Measurements from ENCODE around the gene TNS2. TPM values are rescaled to one million over a fixed set of nuclear protein-coding genes. Genes with fewer than 3 reads are reported as not detected.

Gene TNS2
- total RNA-seq, 1 donor, result 3.2 TPM

DNA sequence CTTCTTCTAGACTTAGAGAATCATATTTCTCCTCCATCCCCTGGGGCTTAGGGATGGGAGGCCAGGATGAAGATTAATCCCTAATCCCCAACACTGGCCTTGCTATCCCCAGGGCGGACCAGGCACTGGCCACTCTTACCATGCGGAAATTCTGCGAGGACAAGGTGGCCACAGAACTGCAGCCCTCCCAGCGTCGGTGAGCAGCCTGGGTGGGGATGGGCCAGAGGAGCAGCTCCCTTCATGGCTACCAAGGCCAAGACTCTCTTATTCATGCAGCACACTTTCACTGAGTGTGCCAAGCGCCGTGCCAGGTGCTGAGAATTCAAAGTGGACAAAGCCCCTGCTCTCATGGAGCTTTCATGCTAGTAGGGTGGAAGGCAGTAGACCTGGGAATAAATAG is 7.0 kb downstream of the TNS2 start:
- no peak for DNase-seq (ENCODE audit: low read depth in 2 of 3, low spot score in 2 of 3)

DNA sequence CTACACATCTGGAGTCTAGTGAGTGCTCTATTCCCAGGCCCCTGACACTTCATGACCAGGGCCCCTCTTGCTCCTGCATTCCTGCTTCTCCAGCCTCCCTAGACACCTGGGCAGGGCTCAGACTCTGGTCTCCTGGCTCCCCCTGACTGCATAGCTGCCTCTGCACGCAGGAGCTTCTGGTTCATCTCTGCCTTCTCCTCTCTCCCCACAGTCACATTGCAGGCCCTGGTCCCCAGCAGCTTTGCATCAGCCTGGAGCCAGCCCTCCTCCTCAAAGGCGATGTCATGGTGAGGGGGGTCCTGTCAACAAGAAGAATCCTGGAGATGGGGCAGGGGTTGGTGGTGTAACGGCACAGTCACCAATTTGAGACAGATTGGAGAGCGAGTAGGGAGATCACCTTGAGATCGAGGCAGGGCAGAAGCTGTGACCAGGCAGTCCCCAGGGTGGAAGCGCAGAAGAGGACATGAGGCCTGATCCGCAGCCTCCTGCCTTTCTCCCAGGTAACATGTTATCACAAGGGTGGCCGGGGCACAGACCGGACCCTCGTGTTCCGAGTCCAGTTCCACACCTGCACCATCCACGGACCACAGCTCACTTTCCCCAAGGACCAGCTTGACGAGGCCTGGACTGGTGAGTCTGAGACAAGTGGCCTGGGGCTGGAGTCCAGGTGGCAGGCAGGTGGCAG is 8.1 kb downstream of the TNS2 start:
- no peak for DNase-seq (ENCODE audit: low read depth in 2 of 3, low spot score in 2 of 3)

DNA sequence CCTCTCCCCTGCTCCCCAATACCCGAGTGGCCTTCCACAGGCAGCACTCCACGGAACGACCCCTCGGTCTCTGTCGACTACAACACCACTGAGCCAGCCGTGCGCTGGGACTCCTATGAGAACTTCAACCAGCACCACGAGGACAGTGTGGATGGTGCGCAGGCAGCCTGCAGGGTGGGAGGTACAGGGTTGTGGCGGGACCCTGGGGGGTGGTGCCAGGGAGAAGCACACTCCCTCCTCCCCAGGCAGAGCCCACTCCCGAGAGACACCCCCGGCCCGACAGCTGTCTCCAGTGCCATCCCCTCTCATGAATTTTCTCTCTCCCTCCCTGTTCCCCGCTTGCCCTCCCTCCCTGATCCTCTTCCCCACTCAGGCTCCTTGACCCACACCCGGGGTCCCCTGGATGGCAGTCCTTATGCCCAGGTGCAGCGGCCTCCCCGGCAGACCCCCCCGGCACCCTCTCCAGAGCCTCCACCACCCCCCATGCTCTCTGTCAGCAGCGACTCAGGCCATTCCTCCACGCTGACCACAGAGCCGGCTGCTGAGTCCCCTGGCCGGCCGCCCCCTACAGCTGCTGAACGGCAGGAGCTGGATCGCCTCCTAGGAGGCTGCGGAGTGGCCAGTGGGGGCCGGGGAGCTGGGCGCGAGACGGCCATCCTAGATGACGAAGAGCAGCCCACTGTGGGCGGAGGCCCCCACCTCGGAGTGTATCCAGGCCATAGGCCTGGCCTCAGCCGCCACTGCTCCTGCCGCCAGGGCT is 9.0 kb downstream of the TNS2 start:
- no peak for DNase-seq (ENCODE audit: low read depth in 2 of 3, low spot score in 2 of 3)

DNA sequence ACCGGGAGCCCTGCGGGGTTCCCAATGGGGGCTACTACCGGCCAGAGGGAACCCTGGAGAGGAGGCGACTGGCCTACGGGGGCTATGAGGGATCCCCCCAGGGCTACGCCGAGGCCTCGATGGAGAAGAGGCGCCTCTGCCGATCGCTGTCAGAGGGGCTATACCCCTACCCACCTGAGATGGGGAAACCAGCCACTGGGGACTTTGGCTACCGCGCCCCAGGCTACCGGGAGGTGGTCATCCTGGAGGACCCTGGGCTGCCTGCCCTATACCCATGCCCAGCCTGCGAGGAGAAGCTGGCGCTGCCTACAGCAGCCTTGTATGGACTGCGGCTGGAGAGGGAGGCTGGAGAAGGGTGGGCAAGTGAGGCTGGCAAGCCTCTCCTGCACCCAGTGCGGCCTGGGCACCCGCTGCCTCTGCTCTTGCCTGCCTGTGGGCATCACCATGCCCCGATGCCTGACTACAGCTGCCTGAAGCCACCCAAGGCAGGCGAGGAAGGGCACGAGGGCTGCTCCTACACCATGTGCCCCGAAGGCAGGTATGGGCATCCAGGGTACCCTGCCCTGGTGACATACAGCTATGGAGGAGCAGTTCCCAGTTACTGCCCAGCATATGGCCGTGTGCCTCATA is 9.7 kb downstream of the TNS2 start:
- DNase-seq (ENCODE audit: low read depth in 2 of 3, low spot score in 2 of 3), result no peak

DNA sequence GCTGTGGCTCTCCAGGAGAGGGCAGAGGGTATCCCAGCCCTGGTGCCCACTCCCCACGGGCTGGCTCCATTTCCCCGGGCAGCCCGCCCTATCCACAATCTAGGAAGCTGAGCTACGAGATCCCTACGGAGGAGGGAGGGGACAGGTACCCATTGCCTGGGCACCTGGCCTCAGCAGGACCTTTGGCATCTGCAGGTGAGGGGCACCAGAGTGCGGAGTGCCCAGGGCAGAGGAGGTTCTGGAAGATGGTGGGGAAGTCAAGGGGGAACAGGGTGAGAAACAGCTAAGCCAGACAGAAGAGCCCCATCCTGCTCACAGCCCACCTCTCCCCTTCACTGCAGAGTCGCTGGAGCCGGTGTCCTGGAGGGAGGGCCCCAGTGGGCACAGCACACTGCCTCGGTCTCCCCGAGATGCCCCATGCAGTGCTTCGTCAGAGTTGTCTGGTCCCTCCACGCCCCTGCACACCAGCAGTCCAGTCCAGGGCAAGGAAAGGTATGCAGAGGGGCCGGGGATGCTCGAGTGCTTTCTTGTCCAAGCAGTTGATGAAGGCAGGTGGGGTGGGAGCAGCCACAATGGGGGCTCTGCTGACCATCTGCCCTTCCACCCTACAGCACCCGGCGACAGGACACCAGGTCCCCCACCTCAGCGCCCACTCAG is 10.3 kb downstream of the TNS2 start:
- no peak for DNase-seq (ENCODE audit: low read depth in 2 of 3, low spot score in 2 of 3)

DNA sequence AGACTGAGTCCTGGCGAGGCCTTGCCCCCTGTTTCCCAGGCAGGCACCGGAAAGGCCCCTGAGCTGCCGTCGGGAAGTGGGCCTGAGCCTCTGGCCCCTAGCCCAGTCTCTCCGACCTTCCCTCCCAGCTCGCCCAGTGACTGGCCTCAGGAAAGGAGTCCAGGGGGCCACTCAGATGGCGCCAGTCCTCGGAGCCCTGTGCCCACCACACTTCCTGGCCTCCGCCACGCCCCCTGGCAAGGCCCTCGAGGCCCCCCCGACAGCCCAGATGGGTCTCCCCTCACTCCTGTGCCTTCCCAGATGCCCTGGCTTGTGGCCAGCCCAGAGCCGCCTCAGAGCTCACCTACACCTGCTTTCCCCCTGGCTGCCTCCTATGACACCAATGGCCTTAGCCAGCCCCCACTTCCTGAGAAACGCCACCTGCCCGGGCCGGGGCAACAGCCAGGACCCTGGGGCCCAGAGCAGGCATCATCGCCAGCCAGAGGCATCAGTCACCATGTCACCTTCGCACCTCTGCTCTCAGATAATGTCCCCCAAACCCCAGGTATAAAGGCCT is 10.9 kb downstream of the TNS2 start:
- DNase-seq (ENCODE audit: low read depth in 2 of 3, low spot score in 2 of 3), result no peak

DNA sequence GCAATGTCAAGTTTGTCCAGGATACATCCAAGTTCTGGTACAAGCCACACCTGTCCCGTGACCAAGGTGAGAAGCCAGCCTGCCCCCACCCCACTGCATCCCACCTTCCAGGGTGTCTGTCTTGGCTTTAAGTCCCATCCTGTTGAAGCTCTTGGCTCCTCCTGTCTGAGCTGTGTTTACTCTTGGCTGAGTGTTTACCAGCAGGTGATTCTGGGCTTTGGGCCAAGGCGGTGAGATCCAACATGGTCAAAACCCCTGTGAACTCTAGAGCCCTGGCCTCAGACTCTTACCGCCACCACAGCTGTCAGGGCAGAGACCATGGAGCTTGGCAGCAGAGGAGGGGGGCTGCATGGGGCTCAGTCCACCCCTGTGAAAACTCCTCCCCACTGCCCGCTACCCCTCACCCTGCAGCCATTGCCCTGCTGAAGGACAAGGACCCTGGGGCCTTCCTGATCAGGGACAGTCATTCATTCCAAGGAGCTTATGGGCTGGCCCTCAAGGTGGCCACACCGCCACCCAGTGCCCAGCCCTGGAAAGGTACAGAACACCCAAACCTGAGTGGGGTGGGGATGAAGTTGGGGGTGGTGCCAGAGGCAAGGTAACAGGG is 11.6 kb downstream of the TNS2 start:
- no peak for DNase-seq (ENCODE audit: low read depth in 2 of 3, low spot score in 2 of 3)

DNA sequence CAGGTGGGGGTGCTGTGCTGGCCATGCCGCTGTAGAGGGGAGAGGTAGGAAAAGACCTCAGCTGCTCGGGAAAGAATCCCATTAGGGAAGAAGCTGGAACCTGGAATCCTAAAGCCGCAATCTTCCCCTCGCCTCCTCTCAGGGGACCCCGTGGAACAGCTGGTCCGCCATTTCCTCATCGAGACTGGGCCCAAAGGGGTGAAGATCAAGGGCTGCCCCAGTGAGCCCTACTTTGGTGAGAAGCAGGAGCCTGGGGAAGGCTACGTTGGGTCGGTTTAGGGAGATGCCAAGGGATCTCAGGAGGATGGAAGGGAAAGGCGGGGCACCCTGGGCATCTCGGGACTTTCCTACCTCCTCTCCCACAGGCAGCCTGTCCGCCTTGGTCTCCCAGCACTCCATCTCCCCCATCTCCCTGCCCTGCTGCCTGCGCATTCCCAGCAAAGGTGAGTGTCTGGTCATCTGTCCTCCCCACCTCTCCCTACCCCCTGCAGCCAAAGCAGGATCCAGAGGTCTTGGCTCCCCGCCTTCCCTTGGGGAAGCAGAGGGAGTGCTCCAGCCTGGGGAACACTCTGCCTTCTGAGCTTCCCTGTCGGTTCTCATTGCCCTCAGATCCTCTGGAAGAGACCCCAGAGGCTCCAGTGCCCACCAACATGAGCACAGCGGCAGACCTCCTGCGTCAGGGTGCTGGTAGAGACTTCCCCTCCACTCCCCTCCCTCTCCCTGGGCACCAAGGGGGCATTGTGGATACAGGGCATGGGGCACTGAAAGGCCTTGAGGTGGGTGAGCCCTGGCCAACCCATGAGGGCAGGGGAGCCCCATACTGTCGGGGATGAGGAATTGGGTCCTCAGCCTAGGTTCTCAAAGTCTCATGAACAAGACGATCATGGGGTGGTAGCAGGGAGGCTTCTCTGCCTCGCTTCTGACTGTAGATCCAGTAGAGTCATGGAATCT is 12.4 kb downstream of the TNS2 start:
- no peak for DNase-seq (ENCODE audit: low read depth in 2 of 3, low spot score in 2 of 3)

DNA sequence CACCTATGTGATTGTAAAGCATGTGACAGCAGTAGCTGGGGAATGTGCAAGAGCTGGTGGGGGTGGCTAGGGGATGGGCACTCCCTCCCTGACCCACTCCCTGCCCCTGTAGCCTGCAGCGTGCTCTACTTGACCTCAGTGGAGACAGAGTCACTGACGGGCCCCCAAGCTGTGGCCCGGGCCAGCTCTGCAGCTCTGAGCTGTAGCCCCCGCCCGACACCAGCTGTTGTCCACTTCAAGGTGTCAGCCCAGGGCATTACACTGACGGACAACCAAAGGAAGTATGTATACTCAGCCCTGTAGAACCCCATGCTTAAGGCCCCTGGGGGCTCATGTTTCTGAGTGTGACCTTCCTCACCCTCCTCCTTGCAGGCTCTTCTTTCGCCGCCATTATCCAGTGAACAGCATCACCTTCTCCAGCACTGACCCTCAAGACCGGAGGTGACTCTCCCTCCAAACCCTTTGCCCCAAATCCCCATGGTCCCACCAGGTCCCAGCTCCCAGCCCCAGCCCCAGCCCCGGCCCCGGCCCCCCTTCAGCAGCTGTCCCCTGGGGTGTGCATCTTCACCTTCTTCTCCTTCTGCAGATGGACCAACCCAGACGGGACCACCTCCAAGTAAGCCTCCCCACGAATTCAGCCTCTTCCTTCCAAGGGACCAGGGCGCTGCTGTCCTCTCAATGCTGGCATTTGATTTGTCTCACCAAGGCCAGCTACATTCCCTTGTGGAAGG is 13.3 kb downstream of the TNS2 start:
- DNase-seq (ENCODE audit: low read depth in 2 of 3, low spot score in 2 of 3), result no peak

DNA sequence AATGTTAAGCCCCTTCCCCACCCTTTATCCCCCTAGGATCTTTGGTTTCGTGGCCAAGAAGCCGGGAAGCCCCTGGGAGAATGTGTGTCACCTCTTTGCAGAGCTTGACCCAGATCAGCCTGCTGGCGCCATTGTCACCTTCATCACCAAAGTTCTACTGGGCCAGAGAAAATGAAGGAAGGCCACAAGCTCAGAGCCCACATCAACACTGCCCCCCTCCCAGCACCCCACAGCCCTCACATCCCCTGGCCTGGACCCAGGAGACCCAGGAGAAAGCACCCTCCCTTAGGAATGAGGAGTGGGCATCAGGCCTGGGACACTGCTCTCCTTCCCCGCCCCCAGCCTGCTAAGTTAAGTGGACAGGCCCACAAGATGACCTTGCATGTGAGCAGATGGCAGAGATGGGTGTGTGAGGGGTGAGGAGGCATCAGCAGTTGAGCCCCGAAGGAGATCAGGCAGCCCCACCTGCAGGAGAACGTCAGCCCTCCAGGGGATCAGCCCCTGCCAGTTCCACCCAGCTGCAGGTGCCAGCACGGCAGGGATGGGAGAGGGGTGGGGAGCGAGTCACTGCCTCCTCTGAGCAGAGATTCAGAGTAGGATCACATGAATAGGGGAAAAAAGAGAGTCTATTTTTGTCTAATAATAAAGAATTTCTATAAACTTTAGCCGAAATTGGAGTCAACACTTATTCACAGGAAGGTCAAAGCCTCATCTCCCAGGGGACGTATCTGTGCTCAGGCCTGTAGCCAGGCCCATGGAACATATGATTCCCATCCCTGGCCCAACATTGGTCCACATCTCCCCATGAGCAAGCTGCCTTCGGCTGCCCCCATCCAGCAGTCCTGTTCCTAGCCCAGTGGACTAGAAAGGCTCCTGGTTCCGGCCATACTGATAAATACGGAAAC is 14.1 kb downstream of the TNS2 start:
- no peak for DNase-seq (ENCODE audit: low read depth in 2 of 3, low spot score in 2 of 3)

DNA sequence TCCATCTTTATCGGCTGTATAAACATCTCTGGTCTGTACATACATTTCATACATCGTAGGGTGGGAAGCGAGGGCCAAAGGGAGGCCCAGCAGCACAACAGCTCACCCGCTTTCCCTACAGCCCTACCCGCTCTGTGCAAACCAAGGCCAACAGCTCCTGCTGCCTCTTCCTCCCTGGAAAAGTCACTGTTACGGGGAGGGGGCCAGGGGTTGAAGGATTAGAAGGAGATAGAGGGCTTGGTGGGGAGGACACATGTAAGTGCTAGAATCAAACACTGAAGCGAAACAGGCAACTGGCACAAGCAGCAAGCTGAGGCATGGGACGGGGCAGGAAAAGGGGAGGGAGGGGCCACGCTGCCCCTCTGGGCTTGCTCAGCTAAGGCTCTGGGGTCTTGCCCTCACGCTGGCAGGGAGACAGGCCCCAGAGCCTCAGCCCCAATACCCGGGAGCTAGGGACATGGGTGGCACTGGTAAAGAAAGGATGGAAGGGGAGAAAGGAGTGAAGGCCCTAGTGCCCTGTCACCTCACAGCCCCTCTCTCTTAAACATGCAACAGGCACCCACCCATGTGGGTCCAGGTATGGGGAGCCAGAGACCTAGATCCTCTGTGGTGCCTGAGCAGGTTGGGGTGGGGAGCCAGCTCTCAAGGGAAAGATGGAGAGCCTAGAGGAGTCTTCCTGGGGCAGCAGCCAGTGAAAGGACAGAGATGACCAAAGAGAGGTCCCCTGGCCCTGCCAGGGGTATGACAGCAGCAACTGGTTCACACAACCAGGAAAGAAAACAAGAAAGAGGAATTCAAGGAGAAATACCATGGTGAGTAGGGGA is 15.0 kb downstream of the TNS2 start:
- no peak for DNase-seq (ENCODE audit: low read depth in 2 of 3, low spot score in 2 of 3)

DNA sequence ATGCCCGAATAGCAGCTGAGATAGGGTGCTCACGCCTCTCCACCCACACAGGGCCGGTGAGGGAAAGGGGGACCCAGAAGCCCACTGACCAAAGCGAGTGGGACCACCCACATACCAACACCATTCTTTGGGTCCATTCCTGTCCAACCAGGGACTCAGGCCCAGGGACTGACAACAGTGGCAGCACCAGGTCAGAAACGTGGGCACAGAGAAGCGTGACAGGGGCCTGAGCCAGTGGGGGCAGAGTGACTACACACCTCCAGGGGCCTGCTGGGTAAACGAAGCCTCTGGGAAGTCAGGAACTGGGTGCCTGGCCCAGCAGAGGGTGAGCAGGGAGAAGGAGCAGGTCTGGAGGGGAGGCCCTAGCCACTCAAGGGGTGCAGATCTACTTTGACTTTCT is 15.6 kb downstream of the TNS2 start:
- no peak for DNase-seq (ENCODE audit: low read depth in 2 of 3, low spot score in 2 of 3)

DNA sequence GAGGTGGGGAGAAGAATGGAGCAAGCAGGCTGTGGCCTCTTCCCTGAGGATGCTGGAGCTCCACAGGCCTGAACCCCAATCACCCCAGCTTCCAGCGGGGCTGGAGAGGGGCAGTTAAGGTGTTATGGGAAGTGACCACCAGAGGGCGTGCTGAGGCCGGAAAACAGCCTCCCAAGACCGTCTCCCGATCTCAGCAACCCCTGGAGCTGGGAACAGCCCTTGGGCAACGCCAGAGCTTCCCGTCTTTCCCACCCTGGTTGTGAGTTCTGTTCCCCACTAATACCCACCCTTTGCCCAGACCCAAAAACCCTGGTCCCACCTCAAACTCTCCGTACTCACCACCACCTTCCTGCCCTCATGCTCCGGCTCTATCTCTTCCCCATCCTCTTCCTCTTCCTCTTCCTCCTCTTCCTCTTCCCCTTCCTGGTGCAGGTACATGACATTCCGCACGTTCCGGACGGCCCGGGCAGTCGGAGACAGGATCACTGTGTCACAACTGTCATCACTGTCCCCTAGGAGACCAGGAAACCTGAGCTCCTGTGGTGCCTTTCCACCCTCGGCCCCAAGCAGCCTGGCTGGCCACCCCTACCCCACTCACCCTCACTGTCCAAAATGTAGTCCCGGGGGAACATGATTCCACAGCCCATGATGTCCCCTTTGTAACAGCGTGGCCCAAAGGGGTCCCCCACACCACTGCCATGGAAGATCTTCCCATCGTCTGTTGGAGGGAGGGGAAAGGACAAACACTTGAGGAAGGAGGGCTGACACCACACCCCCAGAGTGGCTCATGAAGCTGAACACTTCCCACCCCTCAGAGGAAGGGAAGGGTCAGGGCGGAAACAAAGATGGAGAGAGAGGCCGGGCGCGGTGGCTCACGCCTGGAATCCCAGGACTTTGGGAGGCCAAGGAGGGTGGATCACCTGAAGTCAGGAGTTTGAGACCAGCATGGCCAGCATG is 16.4 kb downstream of the TNS2 start:
- DNase-seq (ENCODE audit: low read depth in 2 of 3, low spot score in 2 of 3), result peak; percentile 45 to 62 (median 57)

DNA sequence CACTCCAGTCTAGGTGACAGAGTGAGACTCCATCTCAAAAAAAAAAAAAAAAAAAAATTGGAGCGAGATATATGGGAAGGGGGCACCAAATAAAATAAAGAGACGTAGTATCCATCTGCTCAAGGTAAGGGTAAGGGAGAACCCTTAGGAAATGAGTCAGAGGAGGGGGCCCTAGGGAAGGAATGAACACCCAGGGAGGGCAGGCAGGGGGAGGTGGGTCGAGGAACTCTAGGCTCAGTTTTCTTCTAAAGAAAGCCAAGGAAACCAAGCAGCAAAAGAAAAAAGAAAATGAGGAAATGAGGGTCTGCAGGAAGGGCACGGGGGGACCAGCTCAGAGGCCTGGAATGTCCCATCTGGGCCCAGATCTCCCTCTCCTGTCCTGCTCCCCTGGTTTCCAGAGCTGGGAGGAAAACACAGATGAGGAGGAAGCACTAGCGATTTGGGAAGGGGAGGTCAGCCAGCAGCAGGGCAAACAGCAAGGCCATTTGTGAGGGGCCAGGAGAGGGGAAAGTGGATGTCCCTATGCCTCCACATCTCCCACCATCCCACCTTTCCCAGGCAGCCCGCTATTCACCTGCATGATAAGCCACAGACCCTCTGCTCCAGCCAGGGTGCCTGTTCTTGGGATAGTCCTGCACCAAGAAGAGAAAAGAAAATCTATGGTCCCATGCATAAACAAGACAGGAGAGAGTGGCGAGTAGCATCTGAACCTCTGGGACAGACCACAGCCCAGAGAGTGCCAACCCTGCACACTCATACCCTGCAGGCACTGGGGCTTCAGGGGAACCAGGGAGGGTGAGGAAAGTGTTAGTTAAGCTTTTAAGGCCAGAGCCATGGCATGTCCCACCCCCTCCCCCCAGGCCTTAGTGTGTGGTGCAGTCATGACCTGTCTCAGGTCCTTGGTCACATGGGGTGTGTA is 17.5 kb downstream of the TNS2 start:
- no peak for DNase-seq (ENCODE audit: low read depth in 2 of 3, low spot score in 2 of 3)
